ENCODE results near the gene CLDN6. TPM values are rescaled to one million over a fixed set of nuclear protein-coding genes. Genes with fewer than 3 reads are reported as not detected.
"Not testable (repeated sequence)": the region's sequence is repeated elsewhere in the genome, so short reads cannot be mapped to it uniquely, and the experiment has no call there.

Gene CLDN6
- total and polyA plus RNA-seq, 2 experiments from 2014 or later = 0.33 TPM; not detected in 1

DNA sequence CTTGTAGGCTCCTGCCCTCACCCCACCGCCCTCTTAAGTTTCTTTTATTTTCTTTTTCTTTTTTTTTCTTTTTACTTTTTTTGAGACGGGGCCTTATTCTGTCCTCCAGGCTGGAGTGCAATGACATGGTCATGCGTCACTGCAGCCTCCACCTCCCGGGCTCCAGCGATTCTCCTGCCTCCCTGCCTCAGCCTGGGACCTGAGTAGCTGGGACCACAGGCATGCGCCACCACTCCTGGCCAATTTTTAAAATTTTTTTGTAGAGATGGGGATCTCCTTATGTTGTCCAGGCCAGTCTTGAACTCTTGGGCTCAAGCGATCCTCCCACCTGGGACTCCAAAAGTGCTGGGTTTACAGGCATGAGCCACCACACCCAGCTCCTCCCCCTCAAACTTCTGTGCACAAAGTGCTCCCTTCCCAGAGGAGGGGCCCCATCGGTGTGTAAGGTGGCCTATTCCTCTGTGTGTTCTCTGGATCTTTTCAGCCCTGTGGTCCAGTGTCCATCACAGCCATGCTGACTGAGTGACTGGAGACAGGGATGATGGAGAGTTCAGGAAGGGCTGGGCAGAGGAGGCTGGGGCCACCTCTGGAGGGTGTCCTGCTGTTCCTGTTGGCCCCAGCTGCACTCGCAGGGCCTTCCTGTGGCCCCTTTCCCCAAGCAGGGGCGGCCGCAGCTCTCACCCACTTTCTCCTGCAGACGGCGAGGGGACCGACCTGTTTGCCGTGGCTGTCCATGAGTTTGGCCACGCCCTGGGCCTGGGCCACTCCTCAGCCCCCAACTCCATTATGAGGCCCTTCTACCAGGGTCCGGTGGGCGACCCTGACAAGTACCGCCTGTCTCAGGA, 38.6 kb upstream of the CLDN6 start:
- no peaks in the 10 kb centered on the region for H3K9me2 ChIP-seq (ENCODE audit: insufficient read depth)
- H3F3A ChIP-seq (ENCODE audit: insufficient read depth) = no peaks in the 10 kb centered on the region
- no peaks in the 10 kb centered on the region for H3K9me3 ChIP-seq (ENCODE audit: low read depth)
- no peaks in the 10 kb centered on the region for H3K36me3 ChIP-seq (ENCODE audit: low read depth)
- 90 to 91% methylated on average over 19 of the region's 19 CpGs for WGBS, 2 experiments (ENCODE audit: low coverage in 1 of 2, low lambda C conversion rate in 2 of 2, missing lambda C conversion rate in 2 of 2)
- no peak overlapping the region for H3K9ac ChIP-seq
- in situ Hi-C loops (cut with MboI) = no loop called here
- no peak overlapping the region for H3K4me2 ChIP-seq (ENCODE audit: unreplicated experiment)
- no peaks in the 10 kb centered on the region for H4K20me1 ChIP-seq (ENCODE audit: insufficient read depth)
- no peak overlapping the region for H2AFZ ChIP-seq
- TF ChIP-seq EZH2phosphoT487 (IDR thresholded peaks at IDR 0.05; ENCODE audit: insufficient read depth, low read depth) = no peak
- TF ChIP-seq EZH2 (IDR thresholded peaks at IDR 0.05; ENCODE audit: insufficient read depth, poor library complexity, severe bottlenecking) = no peak
- no peak for DNase-seq
- no peak overlapping the region for H3K4me3 ChIP-seq
- no peaks in the 10 kb centered on the region for H3K4me1 ChIP-seq (ENCODE audit: insufficient read depth)
- no peaks in the 10 kb centered on the region for H3K79me2 ChIP-seq (ENCODE audit: insufficient read depth)
- no peaks in the 10 kb centered on the region for H3K27me3 ChIP-seq (replicated peaks; ENCODE audit: insufficient read depth)
- no peak overlapping the region for H3K27ac ChIP-seq

DNA sequence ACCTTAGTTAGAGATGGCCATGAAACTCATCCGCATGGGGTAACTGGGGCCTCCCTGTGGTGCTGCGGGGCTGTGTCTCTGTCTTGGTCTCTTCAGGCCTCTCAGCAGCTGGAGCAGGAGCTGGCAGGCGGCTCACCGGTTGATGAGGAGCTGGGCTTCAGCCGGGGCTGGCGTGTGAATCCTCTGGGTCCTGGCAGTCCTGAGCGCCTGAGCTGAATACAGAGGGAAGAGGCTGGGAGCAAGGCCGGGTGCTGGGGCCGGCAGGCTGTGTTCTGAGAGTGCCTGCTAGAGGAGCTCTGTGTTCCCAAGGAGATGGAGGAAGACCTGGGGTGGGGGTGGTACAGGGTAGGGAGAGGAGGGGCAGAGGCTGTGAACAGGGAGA, 37.7 kb upstream of the CLDN6 start:
- H3K27ac ChIP-seq; DNase-seq; H3K9me3 ChIP-seq (ENCODE audit: low read depth); H3K36me3 ChIP-seq (ENCODE audit: low read depth); H3K4me1 ChIP-seq (ENCODE audit: insufficient read depth); H3F3A ChIP-seq (ENCODE audit: insufficient read depth); H3K27me3 ChIP-seq (replicated peaks; ENCODE audit: insufficient read depth); H3K4me3 ChIP-seq; H3K9ac ChIP-seq; H3K9me2 ChIP-seq (ENCODE audit: insufficient read depth); H3K4me2 ChIP-seq (ENCODE audit: unreplicated experiment); in situ Hi-C loops (cut with MboI); H4K20me1 ChIP-seq (ENCODE audit: insufficient read depth); H2AFZ ChIP-seq; H3K79me2 ChIP-seq (ENCODE audit: insufficient read depth): not testable (repeated sequence)
- WGBS, 2 experiments (ENCODE audit: low coverage in 1 of 2, low lambda C conversion rate in 2 of 2, missing lambda C conversion rate in 2 of 2) = 29 to 32% methylated on average over 9 of the region's 9 CpGs

DNA sequence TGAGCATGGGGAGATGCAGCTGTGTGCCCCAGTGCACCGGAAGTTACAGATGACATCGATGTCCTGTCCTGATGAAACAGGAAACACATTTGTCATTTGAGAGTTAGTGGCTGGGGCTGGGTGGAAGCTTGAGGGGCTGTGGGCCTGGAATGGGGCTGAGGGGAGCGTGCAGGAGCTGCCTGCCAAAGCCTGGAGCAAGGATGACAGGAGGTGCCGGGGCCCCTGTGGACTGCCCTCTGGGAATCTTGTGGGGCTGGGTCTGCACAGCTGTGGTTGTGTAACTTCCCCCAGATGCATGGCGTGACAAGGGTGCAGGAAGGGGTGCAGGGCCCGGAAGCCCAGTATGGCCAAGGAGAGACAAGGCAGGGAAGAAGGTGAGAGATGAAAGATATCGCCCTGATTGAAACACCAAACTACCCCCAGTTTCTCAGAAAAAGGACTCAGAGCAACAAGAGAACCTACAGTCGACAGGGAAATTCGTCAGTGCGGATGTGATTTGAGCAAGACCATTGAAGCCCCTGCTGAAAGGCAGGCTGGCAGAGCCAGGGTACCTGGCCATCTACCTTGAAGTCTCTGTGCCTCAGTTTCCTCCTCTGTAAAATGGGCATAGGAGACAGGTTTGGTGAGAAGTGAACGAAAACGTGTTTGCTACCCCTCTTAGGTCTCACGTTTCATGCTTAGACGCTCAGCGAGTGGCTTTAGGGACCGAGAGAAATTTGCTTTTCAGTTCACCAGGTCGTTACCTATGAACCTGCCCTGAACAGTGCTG, 37.2 kb upstream of the CLDN6 start:
- Histone ChIP-seq H3K4me2 (ENCODE audit: unreplicated experiment) (no peak overlapping the region), H3K4me1 (ENCODE audit: insufficient read depth) (no peaks in the 10 kb centered on the region), H3K9ac (no peak overlapping the region), H4K20me1 (ENCODE audit: insufficient read depth) (no peaks in the 10 kb centered on the region), H3K79me2 (ENCODE audit: insufficient read depth) (no peaks in the 10 kb centered on the region), H3F3A (ENCODE audit: insufficient read depth) (no peaks in the 10 kb centered on the region), H3K27me3 (replicated peaks; ENCODE audit: insufficient read depth) (0 out of 2 replicates have a peak, but pooled peaks cover 5% of the 10 kb centered on the region), H3K36me3 (ENCODE audit: low read depth) (no peaks in the 10 kb centered on the region), H3K4me3 (no peak overlapping the region), H3K9me2 (ENCODE audit: insufficient read depth) (no peaks in the 10 kb centered on the region), H2AFZ (no peak overlapping the region), H3K27ac (no peak overlapping the region), H3K9me3 (ENCODE audit: low read depth) (no peaks in the 10 kb centered on the region)
- DNase-seq = no peak
- no peak for TF ChIP-seq EZH2phosphoT487 (IDR thresholded peaks at IDR 0.05; ENCODE audit: insufficient read depth, low read depth)
- TF ChIP-seq EZH2 (IDR thresholded peaks at IDR 0.05; ENCODE audit: insufficient read depth, poor library complexity, severe bottlenecking) = no peak
- WGBS, 2 experiments (ENCODE audit: low coverage in 1 of 2, low lambda C conversion rate in 2 of 2, missing lambda C conversion rate in 2 of 2) = 80 to 87% methylated on average over 16 to 17 of the region's 17 CpGs
- in situ Hi-C loops (cut with MboI) = no loop called here

DNA sequence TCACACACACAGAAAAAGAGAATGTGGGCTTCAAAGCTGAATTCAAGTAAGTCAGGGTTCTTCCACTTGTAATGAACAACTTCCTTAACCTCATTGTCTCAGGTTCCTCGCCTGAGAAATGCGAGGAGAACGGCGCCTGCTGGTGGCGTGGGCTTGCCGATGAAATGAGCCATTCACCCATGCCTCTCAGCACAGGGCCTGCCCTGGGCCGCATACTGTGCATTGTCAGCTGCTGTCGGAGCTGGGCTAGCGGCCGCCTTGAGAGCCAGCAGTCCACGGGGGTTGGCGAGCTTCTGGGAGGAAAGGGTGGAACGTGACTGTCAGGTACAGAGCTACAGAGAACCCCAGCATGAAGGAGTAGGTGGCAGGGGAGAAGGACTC, 35.3 kb upstream of the CLDN6 start:
- H4K20me1 ChIP-seq (ENCODE audit: insufficient read depth); H3K79me2 ChIP-seq (ENCODE audit: insufficient read depth); H3K4me3 ChIP-seq; H3K9me3 ChIP-seq (ENCODE audit: low read depth); H3F3A ChIP-seq (ENCODE audit: insufficient read depth); H3K36me3 ChIP-seq (ENCODE audit: low read depth); H3K4me1 ChIP-seq (ENCODE audit: insufficient read depth); H3K27ac ChIP-seq; H2AFZ ChIP-seq; H3K27me3 ChIP-seq (replicated peaks; ENCODE audit: insufficient read depth); DNase-seq; H3K9ac ChIP-seq; H3K4me2 ChIP-seq (ENCODE audit: unreplicated experiment); in situ Hi-C loops (cut with MboI); H3K9me2 ChIP-seq (ENCODE audit: insufficient read depth): not testable (repeated sequence)
- 83 to 86% methylated on average over 12 of the region's 13 CpGs for WGBS, 2 experiments (ENCODE audit: low coverage in 1 of 2, low lambda C conversion rate in 2 of 2, missing lambda C conversion rate in 2 of 2)

DNA sequence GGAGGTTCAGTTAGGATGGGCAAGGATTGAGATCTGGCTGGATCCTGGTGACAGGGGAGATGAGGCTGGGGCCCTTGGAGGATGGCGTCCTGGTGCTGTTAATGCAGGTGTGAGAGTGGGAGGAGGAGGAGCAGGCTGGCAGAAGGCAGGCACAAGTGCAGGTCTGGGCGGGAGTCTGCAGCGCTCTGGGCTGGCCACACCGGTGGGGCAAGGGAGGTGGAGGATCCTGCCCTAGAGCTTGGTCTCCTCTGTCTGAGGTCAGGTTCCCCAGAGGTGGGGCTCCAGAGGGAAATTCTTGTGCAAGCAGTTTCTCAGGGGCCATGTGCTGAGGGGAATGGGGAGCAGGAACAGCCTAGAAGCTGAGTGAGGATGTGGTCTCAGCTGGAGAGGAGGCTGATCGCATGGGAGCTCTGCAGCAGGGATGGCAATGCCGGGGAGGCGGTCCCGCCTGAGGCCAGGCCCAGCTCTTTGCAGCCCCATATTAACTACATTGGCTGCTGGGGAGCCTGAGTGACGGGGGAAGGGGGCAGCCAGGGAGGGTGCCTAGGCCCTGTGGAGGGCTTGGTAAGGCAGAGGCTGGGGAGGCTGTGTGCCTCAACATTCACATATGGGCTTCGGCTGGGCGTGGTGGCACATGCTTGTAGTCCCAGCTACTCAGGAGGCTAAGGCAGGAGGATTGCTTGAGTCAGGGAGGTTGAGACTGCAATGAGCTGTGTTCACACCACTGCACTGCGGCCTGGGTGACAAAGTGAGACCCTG, 34.8 kb upstream of the CLDN6 start:
- 67 to 76% methylated on average over 11 to 12 of the region's 12 CpGs for WGBS, 2 experiments (ENCODE audit: low coverage in 1 of 2, low lambda C conversion rate in 2 of 2, missing lambda C conversion rate in 2 of 2)
- H3K9me3 ChIP-seq (ENCODE audit: low read depth); H3K9me2 ChIP-seq (ENCODE audit: insufficient read depth); H3K79me2 ChIP-seq (ENCODE audit: insufficient read depth); DNase-seq; H3F3A ChIP-seq (ENCODE audit: insufficient read depth); H3K4me1 ChIP-seq (ENCODE audit: insufficient read depth); H4K20me1 ChIP-seq (ENCODE audit: insufficient read depth); in situ Hi-C loops (cut with MboI); H3K27me3 ChIP-seq (replicated peaks; ENCODE audit: insufficient read depth); H3K36me3 ChIP-seq (ENCODE audit: low read depth); H3K4me3 ChIP-seq; H3K4me2 ChIP-seq (ENCODE audit: unreplicated experiment); H2AFZ ChIP-seq; H3K9ac ChIP-seq; H3K27ac ChIP-seq: not testable (repeated sequence)
